ENCODE data around the gene ODAD2.

- no peak for TF ChIP-seq CTCF (IDR thresholded peaks at IDR 0.05)
- TF ChIP-seq EZH2 (IDR thresholded peaks at IDR 0.05; ENCODE audit: borderline replicate concordance, insufficient read depth, low read depth, low read length, poor library complexity, severe bottlenecking) = no peak
Observed at GRCh38 chr10:27911539-27911938, 87.3 kb downstream of the ODAD2 start.

All from B cell (primary cell).